Brain microvascular endothelial cell (primary cell): Measurements from ENCODE around the gene BTF3.

Source experiments
- DNase-seq: peaks from one replicate; pipeline ENCODE4 v3.0.0-alpha.2; 2020
- H3K27ac ChIP-seq: fragments of 250-450 bp; sonication (Bioruptor Pico); 2 replicates; pipeline ENCODE4 v1.5.1; 2020; ENCODE audit warnings: mild to moderate bottlenecking, moderate library complexity
- H3K27me3 ChIP-seq: fragments of 250-450 bp; sonication (Bioruptor Pico); replicated peaks from 2 replicates; pipeline ENCODE4 v1.5.1; 2020; ENCODE audit warnings: mild to moderate bottlenecking
- H3K36me3 ChIP-seq: fragments of 250-450 bp; sonication (Bioruptor Pico); replicated peaks from 2 replicates; pipeline ENCODE4 v1.5.1; 2020; ENCODE audit warnings: mild to moderate bottlenecking
- H3K4me3 ChIP-seq: 2 replicates; pipeline ENCODE4 v1.5.1; 2011; ENCODE audit warnings: low read depth, mild to moderate bottlenecking, control low read depth, low read length, moderate library complexity
- in situ Hi-C: cut with HindIII; loops from 2 replicates; pipeline ENCODE4 v1.10.0; 2017; ENCODE audit warnings: low sequenced_read_pairs, low pct_ligation_motif_present
- TF ChIP-seq, protein P1 (sequence below): IDR thresholded peaks from 2 replicates; pipeline ENCODE4 v1.5.1; 2011; ENCODE audit warnings: low read depth, mild to moderate bottlenecking, moderate library complexity, low read length, control low read depth, inconsistent platforms; ENCODE audit errors: missing control alignments

The BTF3 gene

DNA sequence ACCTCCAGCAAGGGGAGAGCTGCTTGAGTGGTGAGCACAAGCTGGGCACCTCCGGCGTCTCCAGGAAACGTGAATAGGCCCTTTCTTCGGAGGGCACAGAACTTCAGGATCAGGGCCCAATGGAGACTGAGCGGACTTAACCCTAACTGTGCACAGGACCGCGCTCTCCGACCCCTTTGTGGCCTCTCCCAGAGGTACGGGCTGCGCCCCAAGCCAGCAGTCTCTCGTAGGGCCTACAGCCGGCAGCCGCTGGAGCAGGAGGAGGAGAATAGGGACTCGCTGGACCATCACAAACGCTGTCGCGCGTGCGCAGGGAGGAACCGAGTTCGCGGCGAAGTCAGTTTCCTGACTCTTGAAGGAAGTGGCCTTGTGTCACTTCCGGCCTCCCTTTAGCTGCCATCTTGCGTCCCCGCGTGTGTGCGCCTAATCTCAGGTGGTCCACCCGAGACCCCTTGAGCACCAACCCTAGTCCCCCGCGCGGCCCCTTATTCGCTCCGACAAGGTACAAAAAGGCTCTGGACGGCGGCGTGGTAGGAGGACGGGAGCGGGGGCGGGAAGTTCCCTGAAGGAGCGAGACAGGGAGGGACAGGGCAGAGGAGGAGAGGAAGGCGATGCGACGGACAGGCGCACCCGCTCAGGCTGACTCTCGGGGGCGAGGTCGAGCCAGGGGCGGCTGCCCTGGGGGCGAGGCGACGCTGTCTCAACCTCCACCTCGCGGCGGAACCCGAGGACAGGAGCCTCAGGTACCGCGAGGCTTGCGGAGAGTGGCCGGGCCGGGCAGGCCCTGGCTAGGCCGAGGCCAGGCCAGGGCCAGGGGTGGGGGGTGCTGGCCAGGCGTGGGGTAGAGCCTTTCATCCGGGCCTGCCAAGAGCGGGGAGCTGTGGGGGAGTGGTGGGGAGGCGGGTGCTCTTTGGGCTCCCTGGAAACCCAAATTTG, at the start of gene BTF3:
Gene BTF3, plus strand, starts transcription at position 386 of the 936 bp plus-strand sequence. Its CDS starts 226 bp downstream, at position 612.
- peak; percentile 97 for DNase-seq
- in situ Hi-C loops, result no loop called here
- TF ChIP-seq, protein P1, sequence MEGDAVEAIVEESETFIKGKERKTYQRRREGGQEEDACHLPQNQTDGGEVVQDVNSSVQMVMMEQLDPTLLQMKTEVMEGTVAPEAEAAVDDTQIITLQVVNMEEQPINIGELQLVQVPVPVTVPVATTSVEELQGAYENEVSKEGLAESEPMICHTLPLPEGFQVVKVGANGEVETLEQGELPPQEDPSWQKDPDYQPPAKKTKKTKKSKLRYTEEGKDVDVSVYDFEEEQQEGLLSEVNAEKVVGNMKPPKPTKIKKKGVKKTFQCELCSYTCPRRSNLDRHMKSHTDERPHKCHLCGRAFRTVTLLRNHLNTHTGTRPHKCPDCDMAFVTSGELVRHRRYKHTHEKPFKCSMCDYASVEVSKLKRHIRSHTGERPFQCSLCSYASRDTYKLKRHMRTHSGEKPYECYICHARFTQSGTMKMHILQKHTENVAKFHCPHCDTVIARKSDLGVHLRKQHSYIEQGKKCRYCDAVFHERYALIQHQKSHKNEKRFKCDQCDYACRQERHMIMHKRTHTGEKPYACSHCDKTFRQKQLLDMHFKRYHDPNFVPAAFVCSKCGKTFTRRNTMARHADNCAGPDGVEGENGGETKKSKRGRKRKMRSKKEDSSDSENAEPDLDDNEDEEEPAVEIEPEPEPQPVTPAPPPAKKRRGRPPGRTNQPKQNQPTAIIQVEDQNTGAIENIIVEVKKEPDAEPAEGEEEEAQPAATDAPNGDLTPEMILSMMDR, result no peak
- Histone ChIP-seq H3K36me3 (peaks cover 10% of the 10 kb centered on the region), H3K4me3 (peak within 1 kb of the TSS; percentile 89), H3K27ac (peak within 1 kb of the TSS; percentile 95), H3K27me3 (no peaks in the 10 kb centered on the region)

DNA sequence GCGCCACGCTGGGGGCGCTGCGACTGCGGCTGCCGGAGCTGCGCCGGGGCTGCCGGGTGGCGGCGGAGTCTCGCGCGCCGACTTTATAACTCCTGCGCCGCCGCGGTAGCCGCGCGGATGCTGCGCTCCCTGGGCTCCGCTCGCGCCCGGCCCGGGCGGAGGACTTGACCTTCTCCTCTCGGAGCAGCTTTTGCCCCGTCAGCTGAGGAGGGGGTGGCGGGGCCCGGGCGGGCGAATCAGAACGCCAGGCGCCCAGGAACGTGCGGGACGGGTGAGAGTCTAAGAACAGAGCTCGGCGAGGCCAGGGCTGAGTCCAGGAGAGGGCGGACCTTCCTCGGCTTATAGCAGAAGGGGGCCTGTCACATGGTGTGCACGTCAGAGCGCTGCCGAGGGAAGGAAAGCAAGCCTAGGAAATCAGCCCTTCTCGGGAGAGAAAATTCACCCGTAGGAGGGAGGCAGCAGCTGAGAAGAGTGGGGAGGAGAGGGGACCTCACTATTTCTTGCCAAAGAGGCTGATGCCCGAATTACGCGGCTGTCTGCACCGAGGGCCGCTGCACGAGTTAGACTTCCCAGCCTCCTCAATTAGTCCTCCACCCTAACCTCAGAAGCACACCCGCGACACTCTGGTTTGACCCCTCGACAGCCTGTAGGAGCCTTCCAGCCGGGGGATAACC, 49.6 kb upstream of the BTF3 start, which contains the start of gene FOXD1:
Gene FOXD1, minus strand, starts transcription at position 315 of the 674 bp plus-strand sequence. CDS start 415 bp downstream, outside the sequence.
- Histone ChIP-seq H3K27me3 (no peaks in the 10 kb centered on the region), H3K27ac (peak within 1 kb of the TSS; percentile 88), H3K4me3 (peak within 1 kb of the TSS; percentile 67), H3K36me3 (peaks cover 12% of the 10 kb centered on the region)
- in situ Hi-C loops, result loop anchor here (25.0 kb wide), 1 partner anchor 136 kb away; no protein-coding TSS in a partner anchor
- TF ChIP-seq, protein P1, result no peak
- DNase-seq, result peak; percentile 95

DNA sequence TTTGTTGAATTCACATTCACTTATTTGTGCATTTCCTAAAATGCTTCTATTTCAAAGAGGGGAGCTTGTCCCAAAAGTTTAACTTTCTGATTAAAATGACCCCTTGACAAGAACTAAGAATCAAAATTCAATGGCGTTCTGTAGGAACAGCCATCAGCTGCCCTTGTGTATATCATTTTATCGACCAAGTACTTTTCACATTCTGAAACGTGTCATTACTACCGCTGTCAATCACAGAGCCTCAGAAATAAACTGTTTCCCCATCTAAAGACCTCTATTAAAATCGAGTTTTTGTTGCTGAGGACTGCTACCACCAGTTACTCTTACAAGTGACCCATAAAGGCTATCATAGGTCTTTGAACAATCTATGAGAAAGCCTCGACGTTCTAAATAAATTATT, 48.1 kb upstream of the BTF3 start:
- no peak for DNase-seq
- in situ Hi-C loops, result no loop called here
- no peak overlapping the region for H3K27ac ChIP-seq
- H3K36me3 ChIP-seq, result peaks cover 4% of the 10 kb centered on the region
- TF ChIP-seq, protein P1, result no peak
- no peak overlapping the region for H3K4me3 ChIP-seq
- no peaks in the 10 kb centered on the region for H3K27me3 ChIP-seq

DNA sequence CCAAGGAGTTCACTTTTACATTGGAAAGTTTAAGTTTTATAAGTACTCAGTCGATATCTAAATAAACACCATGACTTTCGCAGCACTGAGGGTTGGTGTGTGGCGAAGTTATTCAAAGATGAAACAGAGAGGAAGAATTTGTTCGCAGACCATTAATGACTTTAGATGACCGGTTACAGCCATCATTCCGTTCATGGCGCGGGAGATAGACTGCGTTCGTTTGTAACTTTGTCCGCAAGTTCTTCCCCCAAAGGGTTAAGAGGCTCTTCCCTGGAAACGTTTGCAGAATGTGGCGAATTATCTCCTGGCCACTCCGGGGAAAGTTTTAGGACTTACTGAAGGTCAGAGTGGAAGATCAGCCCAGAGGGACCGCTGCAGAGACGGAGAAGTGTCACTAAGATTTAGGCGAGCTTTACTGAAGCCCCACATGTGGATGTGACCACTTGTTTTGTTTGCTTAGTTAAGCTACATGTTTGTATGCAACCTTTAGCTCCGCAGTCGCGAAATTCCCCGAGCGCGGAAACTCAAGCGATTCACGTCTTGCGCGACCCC, 47.5 kb upstream of the BTF3 start:
- no peak for DNase-seq
- Histone ChIP-seq H3K27ac (no peak overlapping the region), H3K27me3 (no peaks in the 10 kb centered on the region), H3K36me3 (peaks cover 4% of the 10 kb centered on the region), H3K4me3 (peak overlapping the region; percentile 55)
- in situ Hi-C loops, result no loop called here
- TF ChIP-seq, protein P1, result no peak

DNA sequence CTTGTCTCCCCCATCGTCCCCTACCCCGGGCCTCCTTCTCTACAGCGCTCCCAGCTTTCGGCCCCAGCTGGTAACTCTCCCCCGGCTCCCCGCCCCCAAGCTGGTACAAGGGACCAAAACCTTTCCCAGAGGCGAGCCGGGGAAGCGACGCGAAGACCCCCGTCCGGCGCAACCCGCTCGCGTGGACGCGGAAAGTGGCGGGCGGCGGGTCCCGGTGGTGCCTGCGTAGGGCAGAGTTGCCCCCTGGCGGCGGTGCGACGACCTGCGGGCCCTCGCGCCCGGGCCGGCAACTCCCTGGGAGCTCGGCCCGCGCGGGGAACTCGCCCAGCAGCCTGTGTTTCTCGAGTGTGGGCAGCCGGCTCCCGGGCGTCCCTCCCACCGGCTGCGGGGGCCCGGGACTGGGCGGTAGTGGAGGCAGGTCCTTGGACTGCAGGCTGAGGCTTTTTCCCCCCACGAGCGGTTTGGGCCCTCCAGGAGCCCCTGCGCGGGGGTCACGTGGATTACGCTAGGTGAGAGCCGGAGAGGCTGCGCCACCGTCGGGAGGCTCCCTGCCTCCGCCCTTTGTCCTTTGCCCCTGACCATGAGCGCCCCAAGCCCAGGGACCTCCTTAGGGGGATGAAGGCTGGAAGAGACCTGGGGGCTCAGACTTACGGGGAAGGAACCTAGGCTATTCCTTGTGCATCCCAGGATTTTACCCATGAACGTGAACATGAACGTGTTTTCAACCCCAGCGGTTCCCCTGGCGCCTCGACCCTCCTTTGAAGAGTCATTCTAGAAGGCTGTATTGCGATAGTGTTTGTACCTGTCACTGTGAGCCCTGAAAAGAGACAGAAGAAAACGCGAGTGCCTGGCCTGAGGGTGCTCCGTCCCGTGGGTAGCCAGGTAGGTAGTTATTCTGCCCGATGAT, 46.8 kb upstream of the BTF3 start:
- TF ChIP-seq, protein P1, result peak; percentile 50
- peak overlapping the region; percentile 55 for H3K4me3 ChIP-seq
- no peak overlapping the region for H3K27ac ChIP-seq
- DNase-seq, result no peak
- in situ Hi-C loops, result no loop called here
- no peaks in the 10 kb centered on the region for H3K27me3 ChIP-seq
- H3K36me3 ChIP-seq, result peaks cover 4% of the 10 kb centered on the region
